ENCODE measurements around the gene SEZ6L. TPM values are rescaled to one million over a fixed set of nuclear protein-coding genes. Genes with fewer than 3 reads are reported as not detected.

SEZ6L gene
- total RNA-seq, 1 donor from 2014 or later = 1.7 TPM

DNA sequence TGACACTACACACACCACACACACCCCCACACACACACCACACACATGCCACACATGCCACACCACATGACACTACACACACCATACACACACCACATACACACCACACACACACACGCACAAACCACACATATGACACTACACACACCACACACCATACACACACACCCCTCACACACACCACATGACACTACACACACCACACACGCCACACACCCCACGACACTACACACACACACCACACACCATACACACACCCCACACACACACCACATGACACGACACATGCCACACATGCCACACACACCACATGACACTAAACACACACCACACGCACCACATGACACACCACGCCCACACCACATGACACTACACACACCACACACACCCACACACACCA, 158.0 kb downstream of the SEZ6L start:
- no peak for DNase-seq (ENCODE audit: low read depth, low spot score)
- Mint-ChIP-seq H3K27me3 (ENCODE audit: low read depth) (peaks cover 53% of the 10 kb centered on the region), H3K4me3 (no peak overlapping the region), H3K36me3 (ENCODE audit: low read depth) (no peaks in the 10 kb centered on the region), H3K27ac (ENCODE audit: unreplicated experiment) (peak overlapping the region; percentile 89), H3K4me1 (no peaks in the 10 kb centered on the region), H3K9me3 (no peaks in the 10 kb centered on the region)
- TF ChIP-seq, protein P1, sequence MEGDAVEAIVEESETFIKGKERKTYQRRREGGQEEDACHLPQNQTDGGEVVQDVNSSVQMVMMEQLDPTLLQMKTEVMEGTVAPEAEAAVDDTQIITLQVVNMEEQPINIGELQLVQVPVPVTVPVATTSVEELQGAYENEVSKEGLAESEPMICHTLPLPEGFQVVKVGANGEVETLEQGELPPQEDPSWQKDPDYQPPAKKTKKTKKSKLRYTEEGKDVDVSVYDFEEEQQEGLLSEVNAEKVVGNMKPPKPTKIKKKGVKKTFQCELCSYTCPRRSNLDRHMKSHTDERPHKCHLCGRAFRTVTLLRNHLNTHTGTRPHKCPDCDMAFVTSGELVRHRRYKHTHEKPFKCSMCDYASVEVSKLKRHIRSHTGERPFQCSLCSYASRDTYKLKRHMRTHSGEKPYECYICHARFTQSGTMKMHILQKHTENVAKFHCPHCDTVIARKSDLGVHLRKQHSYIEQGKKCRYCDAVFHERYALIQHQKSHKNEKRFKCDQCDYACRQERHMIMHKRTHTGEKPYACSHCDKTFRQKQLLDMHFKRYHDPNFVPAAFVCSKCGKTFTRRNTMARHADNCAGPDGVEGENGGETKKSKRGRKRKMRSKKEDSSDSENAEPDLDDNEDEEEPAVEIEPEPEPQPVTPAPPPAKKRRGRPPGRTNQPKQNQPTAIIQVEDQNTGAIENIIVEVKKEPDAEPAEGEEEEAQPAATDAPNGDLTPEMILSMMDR (conservative IDR thresholded peaks at IDR 0.05) = no peak

DNA sequence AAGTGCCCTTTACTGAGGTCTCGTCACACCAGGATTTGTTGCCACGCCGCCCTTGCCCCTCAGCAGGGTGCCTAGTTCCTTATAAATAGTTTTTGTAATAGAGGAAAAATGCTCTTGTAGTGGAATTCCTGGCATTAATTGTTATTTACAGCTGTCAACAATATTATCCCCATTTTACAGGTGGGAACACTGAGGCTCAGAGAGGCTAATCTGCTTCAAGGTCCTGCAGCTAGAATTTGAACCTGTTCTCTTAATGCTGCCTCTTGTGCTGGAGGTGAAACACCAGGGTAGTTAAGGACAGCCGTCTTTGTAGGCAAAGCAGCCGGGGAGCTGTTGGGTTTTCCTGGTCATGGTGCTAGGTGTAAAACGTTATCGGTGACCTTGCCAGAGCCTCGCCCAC, 159.0 kb downstream of the SEZ6L start:
- no peak for DNase-seq (ENCODE audit: low read depth, low spot score)
- Mint-ChIP-seq H3K36me3 (ENCODE audit: low read depth) (no peaks in the 10 kb centered on the region), H3K9me3 (no peaks in the 10 kb centered on the region), H3K4me1 (no peaks in the 10 kb centered on the region), H3K27me3 (ENCODE audit: low read depth) (peaks cover 52% of the 10 kb centered on the region), H3K27ac (ENCODE audit: unreplicated experiment) (no peak overlapping the region), H3K4me3 (no peak overlapping the region)
- TF ChIP-seq, protein P1 (conservative IDR thresholded peaks at IDR 0.05) = no peak

DNA sequence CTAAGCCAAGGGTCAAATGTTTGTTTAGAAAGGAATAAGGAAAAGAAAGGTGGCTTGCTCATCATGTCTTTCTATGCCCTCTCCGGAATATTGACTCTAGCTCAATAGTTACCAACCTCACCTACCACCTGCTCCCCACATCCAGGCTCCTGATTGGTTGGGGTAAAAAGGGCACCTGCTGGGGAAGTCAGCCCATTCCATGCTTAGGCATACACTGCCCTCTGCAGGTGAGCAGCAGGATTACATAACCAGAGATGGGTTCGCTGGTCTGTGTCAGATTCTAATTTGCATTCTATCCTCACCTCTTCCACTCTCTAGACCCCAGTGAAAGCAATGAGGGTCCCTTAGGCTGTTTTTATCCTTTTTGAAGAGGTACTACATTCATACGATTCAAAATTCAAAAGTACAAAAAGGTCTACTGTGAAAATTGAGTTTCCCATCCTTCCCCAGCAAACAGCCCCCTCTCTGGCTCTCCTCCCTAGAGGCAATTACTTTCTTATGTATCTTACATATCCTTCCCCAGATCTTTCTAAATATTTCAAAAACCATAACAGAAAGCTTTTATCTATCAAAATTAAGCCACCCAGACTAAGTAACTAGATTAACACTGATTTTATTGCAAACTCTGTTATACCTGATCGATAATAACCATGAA, 161.8 kb downstream of the SEZ6L start:
- no peaks in the 10 kb centered on the region for H3K36me3 Mint-ChIP-seq (ENCODE audit: low read depth)
- peaks cover 61% of the 10 kb centered on the region for H3K27me3 Mint-ChIP-seq (ENCODE audit: low read depth)
- no peak overlapping the region for H3K4me3 Mint-ChIP-seq
- H3K27ac Mint-ChIP-seq (ENCODE audit: unreplicated experiment) = no peak overlapping the region
- no peaks in the 10 kb centered on the region for H3K4me1 Mint-ChIP-seq
- TF ChIP-seq, protein P1 (conservative IDR thresholded peaks at IDR 0.05) = peak; percentile 96
- H3K9me3 Mint-ChIP-seq = no peaks in the 10 kb centered on the region
- DNase-seq (ENCODE audit: low read depth, low spot score) = peak; percentile 68

DNA sequence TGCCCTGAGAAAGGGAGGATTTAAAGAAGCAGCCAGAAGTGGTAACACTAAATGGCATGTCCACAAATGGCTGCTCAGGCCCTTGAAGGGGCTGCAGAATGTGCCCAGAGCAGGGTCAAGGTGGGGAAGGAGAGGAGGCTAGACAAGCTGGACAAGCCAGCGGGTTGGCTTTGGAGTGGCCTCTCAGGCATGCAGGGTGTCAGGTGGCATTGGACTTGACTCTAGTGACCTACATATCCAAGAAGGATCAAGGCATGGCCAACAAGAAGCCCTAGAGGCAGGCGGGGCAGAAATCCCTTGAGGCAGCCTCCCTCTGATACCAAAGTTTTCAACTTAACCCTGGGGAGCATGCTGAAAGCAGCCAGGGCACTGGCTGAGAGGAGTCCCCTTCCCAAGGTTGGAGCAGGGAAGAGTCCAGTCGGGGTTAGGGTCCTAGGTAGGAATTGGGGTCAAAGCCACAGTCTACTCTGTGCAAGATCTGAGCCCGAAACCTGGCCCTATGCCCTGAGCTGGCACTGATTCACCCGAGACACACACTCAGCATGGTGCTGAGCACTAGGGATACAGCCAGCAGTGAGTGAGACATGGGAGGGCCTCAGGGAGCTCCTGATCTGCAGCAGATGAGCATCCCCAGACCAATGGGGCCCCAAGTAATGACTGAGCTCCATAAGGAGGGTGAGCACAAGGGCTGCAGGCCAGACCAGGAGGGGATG, 164.0 kb downstream of the SEZ6L start:
- no peaks in the 10 kb centered on the region for H3K9me3 Mint-ChIP-seq
- no peaks in the 10 kb centered on the region for H3K4me1 Mint-ChIP-seq
- H3K4me3 Mint-ChIP-seq = no peak overlapping the region
- TF ChIP-seq, protein P1 (conservative IDR thresholded peaks at IDR 0.05) = no peak
- no peak overlapping the region for H3K27ac Mint-ChIP-seq (ENCODE audit: unreplicated experiment)
- DNase-seq (ENCODE audit: low read depth, low spot score) = no peak
- no peaks in the 10 kb centered on the region for H3K36me3 Mint-ChIP-seq (ENCODE audit: low read depth)
- H3K27me3 Mint-ChIP-seq (ENCODE audit: low read depth) = peaks cover 80% of the 10 kb centered on the region

DNA sequence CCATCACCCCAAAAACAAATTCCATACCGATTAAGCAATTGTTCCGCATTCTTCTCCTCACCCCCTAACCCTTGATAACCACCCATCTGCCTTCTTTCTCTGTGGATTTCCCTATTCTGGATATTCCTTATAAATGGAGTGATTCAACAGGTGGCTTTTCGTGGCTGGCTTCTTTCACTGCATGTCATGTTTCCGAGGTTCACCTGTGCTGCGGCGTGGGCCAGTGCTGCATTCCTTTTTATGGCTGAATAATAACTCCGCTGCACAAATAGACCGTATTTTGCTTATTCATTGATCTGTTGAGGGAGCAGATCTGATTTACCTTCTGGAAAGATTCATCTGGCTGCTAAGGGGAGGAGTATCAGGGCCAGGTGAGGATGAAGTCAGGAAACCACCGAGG, 165.0 kb downstream of the SEZ6L start:
- no peak for DNase-seq (ENCODE audit: low read depth, low spot score)
- no peaks in the 10 kb centered on the region for H3K4me1 Mint-ChIP-seq
- H3K27ac Mint-ChIP-seq (ENCODE audit: unreplicated experiment) = no peak overlapping the region
- H3K9me3 Mint-ChIP-seq = no peaks in the 10 kb centered on the region
- no peak overlapping the region for H3K4me3 Mint-ChIP-seq
- TF ChIP-seq, protein P1 (conservative IDR thresholded peaks at IDR 0.05) = no peak
- H3K36me3 Mint-ChIP-seq (ENCODE audit: low read depth) = no peaks in the 10 kb centered on the region
- peaks cover 83% of the 10 kb centered on the region for H3K27me3 Mint-ChIP-seq (ENCODE audit: low read depth)

Measured in neural crest cell (in vitro differentiated cells).